ENCODE measurements around the gene CABLES2.

CABLES2 gene

DNA sequence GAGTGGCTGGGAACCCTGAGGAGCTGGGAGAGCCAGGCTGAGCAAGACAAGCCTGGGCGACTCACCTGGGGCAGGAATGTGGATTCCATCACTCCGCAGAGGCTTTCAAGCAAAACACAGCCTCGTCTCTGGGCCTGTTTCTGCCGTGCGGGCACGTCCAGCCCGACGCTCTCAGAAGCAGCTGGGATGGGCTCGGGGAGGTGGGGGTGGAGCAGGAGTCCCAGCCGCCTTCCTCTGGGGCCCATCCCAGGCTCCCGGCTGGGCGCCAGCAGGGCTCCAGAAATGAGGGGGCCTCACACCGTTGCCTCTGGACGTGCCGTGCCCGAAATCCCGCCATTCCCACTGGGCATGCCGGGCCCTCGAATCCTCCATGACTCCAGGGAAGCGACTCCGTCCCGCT lies 28.9 kb downstream of the CABLES2 start:
- TF ChIP-seq, protein P1, sequence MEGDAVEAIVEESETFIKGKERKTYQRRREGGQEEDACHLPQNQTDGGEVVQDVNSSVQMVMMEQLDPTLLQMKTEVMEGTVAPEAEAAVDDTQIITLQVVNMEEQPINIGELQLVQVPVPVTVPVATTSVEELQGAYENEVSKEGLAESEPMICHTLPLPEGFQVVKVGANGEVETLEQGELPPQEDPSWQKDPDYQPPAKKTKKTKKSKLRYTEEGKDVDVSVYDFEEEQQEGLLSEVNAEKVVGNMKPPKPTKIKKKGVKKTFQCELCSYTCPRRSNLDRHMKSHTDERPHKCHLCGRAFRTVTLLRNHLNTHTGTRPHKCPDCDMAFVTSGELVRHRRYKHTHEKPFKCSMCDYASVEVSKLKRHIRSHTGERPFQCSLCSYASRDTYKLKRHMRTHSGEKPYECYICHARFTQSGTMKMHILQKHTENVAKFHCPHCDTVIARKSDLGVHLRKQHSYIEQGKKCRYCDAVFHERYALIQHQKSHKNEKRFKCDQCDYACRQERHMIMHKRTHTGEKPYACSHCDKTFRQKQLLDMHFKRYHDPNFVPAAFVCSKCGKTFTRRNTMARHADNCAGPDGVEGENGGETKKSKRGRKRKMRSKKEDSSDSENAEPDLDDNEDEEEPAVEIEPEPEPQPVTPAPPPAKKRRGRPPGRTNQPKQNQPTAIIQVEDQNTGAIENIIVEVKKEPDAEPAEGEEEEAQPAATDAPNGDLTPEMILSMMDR (conservative IDR thresholded peaks at IDR 0.05; ENCODE audit: low read depth, low read length): no peak
- H3K4me1 ChIP-seq (ENCODE audit: low read depth, poor library complexity, severe bottlenecking): peaks cover 11% of the 10 kb centered on the region
- no peaks in the 10 kb centered on the region for H4K20me1 ChIP-seq (ENCODE audit: insufficient read depth)
- H2AFZ ChIP-seq (ENCODE audit: low read depth): no peak overlapping the region
- H3K36me3 ChIP-seq (ENCODE audit: insufficient read depth): no peaks in the 10 kb centered on the region
- H3K79me2 ChIP-seq (ENCODE audit: insufficient read depth, low read depth): no peaks in the 10 kb centered on the region
- H3K9ac ChIP-seq: no peak overlapping the region
- no peak overlapping the region for H3K4me3 ChIP-seq (IDR thresholded peaks at IDR 0.05; ENCODE audit: insufficient read depth, low read depth, low read length)
- no peak overlapping the region for H3K27ac ChIP-seq
- no peak overlapping the region for H3K4me2 ChIP-seq
- H3K27me3 ChIP-seq (ENCODE audit: insufficient read depth, low read depth): no peaks in the 10 kb centered on the region

DNA sequence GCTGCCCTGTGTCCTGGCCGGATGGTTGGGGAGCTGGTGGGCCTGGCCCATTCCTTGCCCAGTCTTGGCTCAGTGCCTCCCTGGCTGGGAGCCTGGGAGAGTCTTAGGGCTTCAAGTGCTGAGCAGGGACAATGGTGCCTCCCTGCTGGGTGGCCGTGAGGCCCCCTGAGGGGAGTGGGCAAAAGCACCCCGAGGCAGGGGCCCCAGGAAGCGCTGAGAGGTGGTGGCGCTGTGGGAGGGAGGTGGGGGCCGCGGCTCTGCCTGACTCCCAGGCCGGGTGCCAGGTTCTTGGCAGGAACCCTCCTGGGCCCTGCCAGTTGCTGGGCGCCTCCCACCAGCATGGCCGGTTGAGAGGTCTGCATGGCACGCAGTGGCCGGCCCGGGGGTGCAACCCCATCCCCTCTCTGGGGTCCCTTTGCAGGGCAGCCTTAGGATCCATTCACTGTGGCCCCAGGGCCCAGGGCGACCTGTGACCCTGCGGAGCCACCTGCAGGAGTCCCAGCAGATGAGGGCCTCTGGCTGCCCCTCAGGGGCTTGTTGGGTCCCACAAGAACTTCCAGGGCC lies 29.4 kb downstream of the CABLES2 start:
- Histone ChIP-seq H3K4me3 (IDR thresholded peaks at IDR 0.05; ENCODE audit: insufficient read depth, low read depth, low read length) (no peak overlapping the region), H2AFZ (ENCODE audit: low read depth) (no peak overlapping the region), H3K4me1 (ENCODE audit: low read depth, poor library complexity, severe bottlenecking) (peaks cover 5% of the 10 kb centered on the region), H4K20me1 (ENCODE audit: insufficient read depth) (no peaks in the 10 kb centered on the region), H3K27ac (no peak overlapping the region), H3K79me2 (ENCODE audit: insufficient read depth, low read depth) (no peaks in the 10 kb centered on the region), H3K36me3 (ENCODE audit: insufficient read depth) (no peaks in the 10 kb centered on the region), H3K27me3 (ENCODE audit: insufficient read depth, low read depth) (no peaks in the 10 kb centered on the region), H3K4me2 (no peak overlapping the region), H3K9ac (no peak overlapping the region)
- TF ChIP-seq, protein P1 (conservative IDR thresholded peaks at IDR 0.05; ENCODE audit: low read depth, low read length): no peak

DNA sequence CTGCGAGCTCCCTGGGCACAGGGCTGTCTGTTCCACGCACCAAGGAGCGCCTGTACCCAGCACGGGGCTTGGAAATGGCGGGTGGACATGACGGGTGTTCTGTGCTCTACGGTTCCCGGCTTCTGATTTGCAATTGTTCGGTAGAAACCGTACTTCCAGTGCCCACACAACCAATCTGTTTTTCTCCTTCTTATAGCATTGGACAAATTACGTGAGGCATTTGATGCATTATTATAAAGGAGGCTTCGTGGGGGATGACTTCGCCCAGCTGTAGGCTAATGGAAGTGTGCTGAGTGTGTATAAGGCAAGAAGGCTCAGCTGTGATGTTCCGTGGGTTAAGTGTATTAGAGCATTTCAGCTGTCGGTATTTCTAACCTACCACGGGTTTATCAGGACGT lies 30.0 kb downstream of the CABLES2 start:
- no peak overlapping the region for H3K27ac ChIP-seq
- H3K79me2 ChIP-seq (ENCODE audit: insufficient read depth, low read depth): no peaks in the 10 kb centered on the region
- H2AFZ ChIP-seq (ENCODE audit: low read depth): no peak overlapping the region
- H3K9ac ChIP-seq: no peak overlapping the region
- TF ChIP-seq, protein P1 (conservative IDR thresholded peaks at IDR 0.05; ENCODE audit: low read depth, low read length): no peak
- H3K4me3 ChIP-seq (IDR thresholded peaks at IDR 0.05; ENCODE audit: insufficient read depth, low read depth, low read length): no peak overlapping the region
- H4K20me1 ChIP-seq (ENCODE audit: insufficient read depth): no peaks in the 10 kb centered on the region
- no peaks in the 10 kb centered on the region for H3K36me3 ChIP-seq (ENCODE audit: insufficient read depth)
- H3K4me1 ChIP-seq (ENCODE audit: low read depth, poor library complexity, severe bottlenecking): no peaks in the 10 kb centered on the region
- no peak overlapping the region for H3K4me2 ChIP-seq
- H3K27me3 ChIP-seq (ENCODE audit: insufficient read depth, low read depth): no peaks in the 10 kb centered on the region

DNA sequence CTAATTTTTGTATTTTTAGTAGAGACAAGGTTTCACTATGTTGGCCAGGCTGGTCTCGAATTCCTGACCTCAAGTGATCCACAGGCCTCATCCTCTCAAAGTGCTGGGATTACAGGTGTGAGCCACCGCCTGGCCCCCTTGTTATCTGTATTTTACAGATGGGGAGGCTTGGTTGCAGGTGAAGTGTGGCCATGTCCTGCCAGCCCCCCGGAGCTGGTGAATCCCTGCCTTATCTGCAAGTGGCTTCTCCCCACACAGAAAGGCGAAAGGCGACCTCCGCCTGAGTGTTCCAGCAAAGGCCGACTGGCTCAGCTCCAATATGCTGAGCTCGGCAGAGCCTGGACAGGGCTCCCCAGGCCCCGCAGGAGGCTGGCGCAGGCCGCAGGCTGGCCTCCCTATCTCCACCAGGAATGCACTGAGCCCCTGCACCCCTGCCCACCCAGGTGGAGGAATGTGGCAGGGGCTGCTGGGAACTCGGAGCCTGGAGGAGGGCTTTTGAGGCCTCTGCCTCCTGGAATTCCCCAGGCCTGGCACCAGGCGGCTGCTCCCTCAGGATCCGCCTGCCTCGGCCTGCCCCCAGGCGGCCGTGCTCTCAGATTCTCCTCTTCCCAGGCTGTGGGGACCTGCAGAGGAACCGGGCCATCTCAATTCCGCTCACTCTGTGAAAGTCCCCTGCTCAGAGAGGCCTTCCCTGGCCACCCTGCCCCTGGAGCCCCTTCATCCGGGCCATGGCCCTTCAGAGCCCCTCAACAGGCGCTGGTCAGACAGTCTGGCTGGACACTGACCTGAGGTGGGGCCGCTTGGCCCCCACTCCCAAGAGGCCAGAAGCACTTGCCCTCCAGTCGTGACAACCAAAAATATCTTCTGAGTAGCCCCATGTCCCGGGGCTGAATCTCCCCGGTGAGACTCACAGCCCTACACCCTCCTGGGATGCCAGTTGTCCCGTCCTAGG lies 30.7 kb downstream of the CABLES2 start:
- Histone ChIP-seq H3K4me2 (no peak overlapping the region), H3K27ac (no peak overlapping the region), H3K27me3 (ENCODE audit: insufficient read depth, low read depth) (no peaks in the 10 kb centered on the region), H2AFZ (ENCODE audit: low read depth) (no peak overlapping the region), H3K4me1 (ENCODE audit: low read depth, poor library complexity, severe bottlenecking) (no peaks in the 10 kb centered on the region), H3K79me2 (ENCODE audit: insufficient read depth, low read depth) (no peaks in the 10 kb centered on the region), H3K9ac (no peak overlapping the region), H3K4me3 (IDR thresholded peaks at IDR 0.05; ENCODE audit: insufficient read depth, low read depth, low read length) (no peak overlapping the region), H3K36me3 (ENCODE audit: insufficient read depth) (no peaks in the 10 kb centered on the region), H4K20me1 (ENCODE audit: insufficient read depth) (no peaks in the 10 kb centered on the region)
- TF ChIP-seq, protein P1 (conservative IDR thresholded peaks at IDR 0.05; ENCODE audit: low read depth, low read length): no peak

Data from KMS-11 (cell line).